Keratinocyte (primary cell): ENCODE results near the gene RAB6A. TPM values are rescaled to one million over a fixed set of nuclear protein-coding genes. Genes with fewer than 3 reads are reported as not detected.

Source experiments
- DNase-seq: peaks from one replicate; pipeline ENCODE4 v3.0.0-alpha.2; 2011; ENCODE audit warnings: low read depth, missing footprints, low spot score
- FAIRE-seq: peaks from 2 replicates; lab custom pipeline; 2011; peaks lifted over from hg19 to GRCh38; lab: Jason Lieb, UNC
- H2AFZ ChIP-seq: 2 replicates; pipeline ENCODE4 v1.6.0; 2012; ENCODE audit warnings: low read length, control low read depth, inconsistent platforms; ENCODE audit not compliant: control insufficient read depth
- H3K27ac ChIP-seq: 2 replicates; pipeline ENCODE4 v1.5.1; 2011; ENCODE audit warnings: low read length; ENCODE audit not compliant: control insufficient read depth, insufficient read depth
- H3K27me3 ChIP-seq: 3 replicates; pipeline ENCODE4 v1.6.0; 2011; ENCODE audit warnings: low read length; ENCODE audit not compliant: control insufficient read depth, insufficient read depth; ENCODE audit errors: extremely low read depth
- H3K36me3 ChIP-seq, 2 experiments: 2 replicates in 1 of 2; 3 replicates in 1 of 2; pipeline ENCODE4 v1.5.1; 2011; ENCODE audit warnings: low read length in 2 of 2, mild to moderate bottlenecking in 1 of 2; ENCODE audit not compliant: control insufficient read depth in 2 of 2, insufficient read depth in 2 of 2; ENCODE audit errors: extremely low read depth in 1 of 2
- H3K4me1 ChIP-seq: 3 replicates; pipeline ENCODE4 v1.5.1; 2011; ENCODE audit warnings: low read length; ENCODE audit not compliant: control insufficient read depth, insufficient read depth; ENCODE audit errors: extremely low read depth
- H3K4me2 ChIP-seq: 3 replicates; pipeline ENCODE4 v1.6.0; 2011; ENCODE audit warnings: low read depth, low read length; ENCODE audit not compliant: control insufficient read depth, insufficient read depth; ENCODE audit errors: extremely low read depth
- H3K4me3 ChIP-seq, 3 experiments: fragments of 200-600 bp in 1 of 3; sonication (generic) in 1 of 3; 2 replicates in 2 of 3; 3 replicates in 1 of 3; pipeline ENCODE4 v1.5.1; 2011 to 2016; ENCODE audit warnings: low read length in 3 of 3, mild to moderate bottlenecking in 3 of 3, control low read depth in 2 of 3, inconsistent platforms in 1 of 3, low read depth in 1 of 3, mixed read lengths in 1 of 3, mixed run types in 1 of 3, moderate library complexity in 1 of 3; ENCODE audit not compliant: control insufficient read depth in 2 of 3, insufficient read depth in 2 of 3; ENCODE audit errors: extremely low read depth in 1 of 3
- H3K79me2 ChIP-seq: 2 replicates; pipeline ENCODE4 v1.6.0; 2012; ENCODE audit warnings: low read length; ENCODE audit not compliant: control insufficient read depth, insufficient read depth
- H3K9ac ChIP-seq: 3 replicates; pipeline ENCODE4 v1.6.0; 2011; ENCODE audit warnings: low read length; ENCODE audit not compliant: control insufficient read depth, insufficient read depth; ENCODE audit errors: extremely low read depth
- H3K9me1 ChIP-seq: 3 replicates; pipeline ENCODE4 v1.6.0; 2011; ENCODE audit warnings: low read length; ENCODE audit not compliant: control insufficient read depth, insufficient read depth; ENCODE audit errors: extremely low read depth
- H3K9me3 ChIP-seq: 2 replicates; pipeline ENCODE4 v1.5.1; 2012; ENCODE audit warnings: low read depth, low read length; ENCODE audit not compliant: control insufficient read depth
- H4K20me1 ChIP-seq: 3 replicates; pipeline ENCODE4 v1.6.0; 2011; ENCODE audit warnings: low read length; ENCODE audit not compliant: control insufficient read depth, insufficient read depth; ENCODE audit errors: extremely low read depth
- EZH2 ChIP-seq: IDR thresholded peaks from one replicate; pipeline ENCODE4 v1.6.1; 2012; ENCODE audit warnings: inconsistent platforms, mild to moderate bottlenecking, low read length, moderate library complexity
- dilution Hi-C: fragments of 300-500 bp; cut with MboI; formaldehyde crosslinking; loops from one replicate; pipeline ENCODE4 v1.7.0; 2020; ENCODE audit warnings: low sequenced_read_pairs; ENCODE audit not compliant: extremely low pct_ligation_motif_present
- polyA plus RNA-seq, 5 experiments: library from polyadenylated mRNA; depleted of rRNA in 3 of 5; stranded (reverse) in 3 of 5; stranded (forward) in 1 of 5; unstranded in 1 of 5; fragments of >200 nt; gene quantifications; 1 replicate in 1 of 5; 2 replicates in 3 of 5; 3 replicates in 1 of 5; pipeline versions ENCODE4 v1.2.1 to v1.2.3, GENCODE V29; 2011 to 2012; ENCODE audit warnings: missing spikeins in 2 of 5, low read depth in 1 of 5, low replicate concordance in 1 of 5
- TF ChIP-seq, protein P1 (sequence below), 3 experiments: IDR thresholded peaks in 1 of 3; conservative IDR thresholded peaks in 1 of 3; optimal IDR thresholded peaks in 1 of 3; 2 replicates in 2 of 3; 3 replicates in 1 of 3; pipeline versions ENCODE3 to v1.5.1; 2011; ENCODE audit warnings: low read length in 3 of 3, mild to moderate bottlenecking in 3 of 3, moderate library complexity in 2 of 3, control low read depth in 1 of 3, inconsistent platforms in 1 of 3; ENCODE audit not compliant: insufficient read depth in 2 of 3; ENCODE audit errors: extremely low read depth in 1 of 3

The RAB6A gene
- polyA plus RNA-seq, 1 donor (not counting 4 experiments of a cell fraction or from before 2014, with no cell fraction given), result 142 TPM

DNA sequence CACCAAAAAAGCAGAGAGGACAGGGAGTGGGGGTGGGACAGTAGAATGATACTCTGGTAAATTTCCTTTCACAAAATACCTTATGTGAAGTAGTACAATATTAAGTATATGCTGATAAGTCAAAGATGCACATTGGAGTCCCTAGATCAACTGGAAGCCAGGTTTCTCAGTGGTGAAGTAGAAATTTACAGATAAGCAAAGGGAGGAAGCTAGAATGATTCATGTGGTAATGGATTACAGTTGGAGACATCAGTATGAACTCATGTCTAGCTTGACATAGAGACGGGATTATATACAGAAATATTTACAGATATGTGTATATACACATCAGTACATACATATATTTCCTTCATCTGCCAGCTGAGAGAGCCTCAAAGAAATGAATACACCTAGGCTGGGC lies 93.0 kb downstream of the RAB6A start:
- FAIRE-seq, result no peak
- Histone ChIP-seq H3K9ac (no peak overlapping the region), H3K36me3 (no peaks in the 10 kb centered on the region), H3K79me2 (no peaks in the 10 kb centered on the region), H2AFZ (no peak overlapping the region), H3K4me1 (no peaks in the 10 kb centered on the region), H4K20me1 (no peaks in the 10 kb centered on the region), H3K4me3 (no peak overlapping the region), H3K27ac (no peak overlapping the region), H3K27me3 (no peaks in the 10 kb centered on the region), H3K4me2 (no peak overlapping the region), H3K9me1 (no peaks in the 10 kb centered on the region), H3K9me3 (no peaks in the 10 kb centered on the region)
- dilution Hi-C loops, result no loop called here
- DNase-seq, result no peak
- TF ChIP-seq, protein P1, sequence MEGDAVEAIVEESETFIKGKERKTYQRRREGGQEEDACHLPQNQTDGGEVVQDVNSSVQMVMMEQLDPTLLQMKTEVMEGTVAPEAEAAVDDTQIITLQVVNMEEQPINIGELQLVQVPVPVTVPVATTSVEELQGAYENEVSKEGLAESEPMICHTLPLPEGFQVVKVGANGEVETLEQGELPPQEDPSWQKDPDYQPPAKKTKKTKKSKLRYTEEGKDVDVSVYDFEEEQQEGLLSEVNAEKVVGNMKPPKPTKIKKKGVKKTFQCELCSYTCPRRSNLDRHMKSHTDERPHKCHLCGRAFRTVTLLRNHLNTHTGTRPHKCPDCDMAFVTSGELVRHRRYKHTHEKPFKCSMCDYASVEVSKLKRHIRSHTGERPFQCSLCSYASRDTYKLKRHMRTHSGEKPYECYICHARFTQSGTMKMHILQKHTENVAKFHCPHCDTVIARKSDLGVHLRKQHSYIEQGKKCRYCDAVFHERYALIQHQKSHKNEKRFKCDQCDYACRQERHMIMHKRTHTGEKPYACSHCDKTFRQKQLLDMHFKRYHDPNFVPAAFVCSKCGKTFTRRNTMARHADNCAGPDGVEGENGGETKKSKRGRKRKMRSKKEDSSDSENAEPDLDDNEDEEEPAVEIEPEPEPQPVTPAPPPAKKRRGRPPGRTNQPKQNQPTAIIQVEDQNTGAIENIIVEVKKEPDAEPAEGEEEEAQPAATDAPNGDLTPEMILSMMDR (optimal IDR thresholded peaks at IDR 0.05 in 1 of 3, IDR thresholded peaks at IDR 0.05 in 1 of 3, conservative IDR thresholded peaks at IDR 0.05 in 1 of 3; ENCODE audit: extremely low read depth in 1 of 3, insufficient read depth in 2 of 3, low read length in 3 of 3), result no peak
- no peak for TF ChIP-seq EZH2

DNA sequence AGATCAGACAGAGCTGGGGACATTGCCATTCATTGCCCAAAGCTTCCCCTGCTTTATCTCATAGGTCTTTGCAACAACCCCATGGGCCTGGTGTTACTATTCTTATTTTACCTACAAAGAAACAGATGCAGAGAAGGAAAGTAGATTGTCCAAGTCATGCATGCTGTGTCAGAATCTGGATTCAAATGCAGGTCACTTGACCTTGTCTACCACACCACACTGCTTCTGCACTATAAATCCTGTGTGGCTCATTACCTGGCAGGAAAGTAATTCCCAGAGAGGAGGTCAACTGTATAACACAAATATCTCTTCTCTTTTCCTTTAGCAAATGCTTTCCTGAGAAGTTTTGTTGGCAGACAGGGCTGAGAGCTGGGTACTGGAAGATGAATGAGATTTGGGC lies 96.0 kb downstream of the RAB6A start:
- Histone ChIP-seq H2AFZ (no peak overlapping the region), H3K9me1 (no peaks in the 10 kb centered on the region), H3K36me3 (no peaks in the 10 kb centered on the region), H3K79me2 (no peaks in the 10 kb centered on the region), H3K27ac (no peak overlapping the region), H3K27me3 (peaks cover 2% of the 10 kb centered on the region), H3K9me3 (no peaks in the 10 kb centered on the region), H3K4me3 (no peak overlapping the region), H4K20me1 (no peaks in the 10 kb centered on the region), H3K4me2 (no peak overlapping the region), H3K9ac (no peak overlapping the region), H3K4me1 (no peaks in the 10 kb centered on the region)
- dilution Hi-C loops, result no loop called here
- no peak for TF ChIP-seq EZH2
- TF ChIP-seq, protein P1 (optimal IDR thresholded peaks at IDR 0.05 in 1 of 3, IDR thresholded peaks at IDR 0.05 in 1 of 3, conservative IDR thresholded peaks at IDR 0.05 in 1 of 3; ENCODE audit: extremely low read depth in 1 of 3, insufficient read depth in 2 of 3, low read length in 3 of 3), result no peak
- FAIRE-seq (no peak), DNase-seq (no peak)
